GM10847 (cell line): ENCODE data around the gene GNG2.

Source experiments
- POLR2A ChIP-seq: IDR thresholded peaks from 2 replicates; pipeline ENCODE4 v1.6.1; 2011; ENCODE audit not compliant: insufficient read length; ENCODE audit errors: extremely low read depth

The GNG2 gene

DNA sequence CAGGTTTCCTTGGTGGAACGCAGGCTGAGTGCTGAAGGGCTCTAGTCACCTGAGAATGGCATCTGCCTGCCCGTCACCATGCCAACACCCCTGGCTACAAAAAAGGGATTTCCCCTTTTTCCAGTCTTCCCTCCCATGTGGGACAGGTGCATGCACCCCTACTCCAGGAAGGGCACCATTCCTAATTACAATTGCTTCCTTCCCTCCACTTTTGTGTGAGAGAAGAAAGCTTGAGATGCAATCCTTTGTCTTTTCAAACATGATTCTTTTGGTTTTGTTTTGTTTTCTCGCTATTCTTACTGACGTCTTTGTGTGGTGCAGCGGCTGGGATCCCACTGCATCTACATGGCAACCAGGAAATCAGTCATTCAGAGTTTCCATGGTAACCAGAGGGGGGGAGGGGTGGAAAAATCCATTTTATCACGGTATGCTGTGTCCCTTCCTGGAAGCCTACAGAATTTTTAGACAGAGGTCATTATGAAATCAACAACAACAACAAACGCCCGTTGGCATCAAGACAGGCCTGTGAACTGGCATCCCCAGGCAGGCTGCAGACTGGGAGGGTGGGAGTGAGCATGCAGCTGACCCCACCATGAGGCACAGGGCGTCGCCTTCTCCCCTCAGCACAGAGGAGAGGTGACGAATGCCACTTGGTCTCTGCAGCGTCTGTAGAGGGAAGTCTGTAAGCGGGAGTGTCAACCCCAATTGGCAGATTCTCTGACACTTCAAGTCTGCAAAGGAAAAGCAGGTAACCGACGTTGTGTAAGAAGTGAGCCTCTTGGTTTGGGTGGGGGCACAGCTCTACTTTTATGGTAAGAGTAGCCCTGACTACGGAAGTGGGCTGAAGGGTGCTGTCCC lies 13.6 kb upstream of the GNG2 start:
- TF ChIP-seq POLR2A, result peak; percentile 26

GRCh38 chr14:51847489-51847796 lies 13.0 kb upstream of the GNG2 start:
- TF ChIP-seq POLR2A, result no peak

GRCh38 chr14:51848120-51848519 lies 12.3 kb upstream of the GNG2 start:
- TF ChIP-seq POLR2A, result no peak

- TF ChIP-seq POLR2A, result no peak
Measured at GRCh38 chr14:51849097-51849496, 11.3 kb upstream of the GNG2 start.

- TF ChIP-seq POLR2A, result no peak
Measured at GRCh38 chr14:51850651-51851050, 9.8 kb upstream of the GNG2 start.

- TF ChIP-seq POLR2A, result no peak
Measured at GRCh38 chr14:51852541-51852940, 7.9 kb upstream of the GNG2 start.

DNA sequence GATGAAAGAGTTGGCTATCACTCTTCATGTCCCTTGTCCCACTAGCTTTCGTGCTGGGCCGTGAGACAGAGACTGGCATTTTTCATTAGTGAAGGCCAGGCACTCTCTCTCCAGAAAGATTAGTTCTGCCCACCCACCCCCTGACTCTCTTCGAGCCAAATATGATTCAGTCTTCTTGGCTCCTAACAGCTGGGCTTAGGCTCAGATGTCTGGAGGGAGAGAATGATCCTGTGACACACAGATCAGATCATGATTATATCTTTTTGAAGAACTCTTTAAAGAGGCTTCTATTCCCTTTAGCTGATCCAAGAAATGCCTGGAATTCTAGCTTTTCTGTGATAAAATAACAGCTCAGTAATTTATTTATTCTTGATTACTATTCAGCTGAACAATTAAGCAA lies 5.2 kb upstream of the GNG2 start:
- no peak for TF ChIP-seq POLR2A

DNA sequence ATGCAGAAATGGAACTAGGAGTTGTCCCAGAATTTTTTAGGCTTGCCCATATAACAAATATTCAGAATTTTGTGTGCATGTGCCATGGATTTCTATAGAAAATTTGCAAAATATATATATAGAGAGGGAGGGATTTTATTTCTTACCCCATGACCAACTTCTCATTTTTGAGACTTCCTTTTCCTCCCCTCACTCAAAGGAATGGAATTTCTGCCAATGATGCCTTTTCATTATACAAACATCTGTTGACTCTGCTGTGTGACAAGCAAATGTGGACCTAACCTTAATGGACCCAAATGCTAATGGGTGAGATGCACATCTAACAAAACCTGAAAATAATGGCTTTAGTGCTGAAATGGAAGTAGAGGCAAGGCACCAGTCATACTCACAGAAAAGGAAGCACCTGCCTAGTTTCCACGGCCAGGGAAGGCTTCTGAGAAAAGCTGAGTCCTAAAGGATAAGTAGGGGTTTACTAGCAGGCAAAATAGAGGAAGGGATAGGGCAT lies 3.6 kb upstream of the GNG2 start:
- no peak for TF ChIP-seq POLR2A

GRCh38 chr14:51859131-51859530 lies 1.3 kb upstream of the GNG2 start:
- TF ChIP-seq POLR2A, result no peak

DNA sequence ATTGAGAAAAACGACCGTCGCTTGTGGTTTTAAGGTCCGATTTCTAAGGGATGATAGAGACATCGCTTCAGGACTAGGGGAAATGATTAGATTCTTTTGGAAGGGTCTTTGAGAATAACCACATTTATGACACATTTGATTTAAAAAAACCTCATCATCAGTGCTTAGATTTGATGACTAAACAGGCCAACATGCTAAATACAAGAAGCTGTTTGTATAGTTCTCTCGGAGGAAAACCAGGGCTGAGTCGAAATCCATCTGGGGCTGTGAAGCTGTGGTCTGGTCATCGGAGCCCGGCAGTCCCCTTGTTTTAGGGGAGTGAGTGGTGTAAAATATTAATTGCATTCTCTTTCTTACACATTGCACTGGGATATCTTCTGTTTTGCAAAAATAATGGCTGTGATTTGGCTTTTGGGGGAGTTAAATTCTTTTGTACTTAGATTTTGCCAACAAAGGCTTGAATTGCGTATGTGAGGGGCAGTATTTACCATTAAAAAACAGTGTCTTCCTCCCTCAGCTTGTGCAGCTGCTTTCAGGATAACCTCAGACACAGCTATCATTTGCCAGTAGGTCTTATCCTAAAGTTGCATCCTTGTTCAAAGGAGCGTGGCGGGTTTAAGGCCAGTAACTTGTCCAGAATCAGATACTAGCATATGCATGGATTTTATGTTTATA lies 550 bp downstream of the GNG2 start:
- TF ChIP-seq POLR2A, result no peak

- TF ChIP-seq POLR2A, result no peak
Measured at GRCh38 chr14:51862176-51862796, 1.9 kb downstream of the GNG2 start.

DNA sequence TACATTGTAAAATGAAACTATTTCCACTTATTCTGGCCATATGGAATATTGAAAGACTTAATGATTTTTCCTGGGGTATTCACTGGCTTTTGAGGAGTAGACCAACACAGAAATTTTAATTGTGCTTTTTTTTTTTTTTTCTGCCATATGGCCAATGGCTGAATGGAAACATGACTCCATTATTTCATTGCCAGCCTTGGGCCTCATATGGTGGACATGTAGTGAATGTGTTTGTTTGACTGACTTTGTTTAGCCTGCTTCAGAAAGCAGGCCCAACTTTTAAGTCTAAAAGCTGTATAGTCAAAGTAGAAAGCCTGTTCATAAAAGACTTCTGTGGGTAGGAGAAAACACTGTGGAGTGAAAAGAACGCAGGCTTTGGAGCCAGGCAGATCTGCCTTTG lies 2.4 kb downstream of the GNG2 start:
- no peak for TF ChIP-seq POLR2A

- no peak for TF ChIP-seq POLR2A
Measured at GRCh38 chr14:51865953-51866747, 5.7 kb downstream of the GNG2 start.

DNA sequence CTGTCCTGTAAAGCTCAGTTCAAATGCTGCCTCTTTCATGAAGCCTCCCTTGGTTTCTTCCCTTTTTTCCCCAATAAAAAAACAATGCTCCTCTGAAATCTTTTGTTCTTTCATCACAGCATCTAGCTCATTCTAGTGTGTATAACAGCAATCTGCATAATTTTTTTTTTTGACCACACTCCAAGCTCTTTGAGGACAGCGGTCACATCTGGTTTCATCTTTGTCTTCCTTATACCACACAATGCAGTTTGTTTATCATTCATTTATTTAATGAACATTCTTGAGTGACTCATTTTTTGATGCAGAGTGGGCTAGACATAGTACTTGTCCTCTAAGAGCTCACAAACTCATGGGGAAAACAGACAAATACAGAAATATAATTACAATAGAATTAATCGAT lies 7.3 kb downstream of the GNG2 start:
- TF ChIP-seq POLR2A, result no peak

GRCh38 chr14:51868405-51868804 lies 8.0 kb downstream of the GNG2 start:
- no peak for TF ChIP-seq POLR2A
